ENCODE results near the gene AP4S1. TPM values are rescaled to one million over a fixed set of nuclear protein-coding genes. Genes with fewer than 3 reads are reported as not detected.

AP4S1 gene
- total and polyA plus RNA-seq, 2 of the 8 experiments (the other 6 are each of a cell fraction or from before 2014, with no cell fraction given), result 2.8 to 9.9 TPM

DNA sequence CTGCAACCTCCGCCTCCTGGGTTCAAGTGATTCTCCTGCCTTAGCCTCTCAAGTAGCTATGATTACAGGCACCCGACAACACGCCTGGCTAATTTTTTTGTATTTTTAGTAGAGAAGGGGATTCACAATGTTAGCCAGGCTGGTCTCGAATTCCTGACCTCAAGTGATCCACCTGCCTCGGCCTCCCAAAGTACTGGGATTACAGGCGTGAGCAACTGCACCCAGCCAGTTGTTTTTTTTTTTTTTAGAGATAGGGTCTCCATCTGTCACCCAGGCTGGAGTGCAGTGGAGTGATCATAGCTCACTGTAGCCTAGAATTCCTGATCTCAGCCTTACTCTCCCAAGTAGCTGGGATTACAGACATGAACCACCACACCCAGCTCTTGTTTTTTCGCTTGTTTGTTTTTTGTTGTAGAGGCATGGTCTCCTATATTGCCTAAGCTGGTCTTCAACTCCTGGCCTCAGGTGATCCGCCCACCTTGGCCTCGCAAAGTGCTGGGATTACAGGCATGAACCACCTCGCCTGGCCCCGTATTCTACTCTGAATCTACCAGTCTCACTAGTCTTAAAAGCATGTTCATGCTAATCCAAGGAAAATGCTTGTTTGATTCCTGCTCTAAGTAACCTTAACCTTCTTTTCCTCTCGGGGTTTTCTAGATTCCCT is 32.4 kb downstream of the AP4S1 start:
- no peaks in the 10 kb centered on the region for H3K27me3 ChIP-seq (replicated peaks in 1 of 4; ENCODE audit: control insufficient read depth in 3 of 4, extremely low read depth in 1 of 4, insufficient read depth in 3 of 4, low read length in 3 of 4)
- no peak overlapping the region for H3K14ac ChIP-seq (ENCODE audit: insufficient read length)
- H3K36me3 ChIP-seq (ENCODE audit: control insufficient read depth in 2 of 4, insufficient read depth in 4 of 4, low read length in 3 of 4), result no peaks in the 10 kb centered on the region
- no peak overlapping the region for H3K4ac ChIP-seq (replicated peaks; ENCODE audit: insufficient read length, low read depth, low read length)
- FAIRE-seq, result no peak
- H3K23me2 ChIP-seq (ENCODE audit: low read depth, low read length), result peaks cover 2% of the 10 kb centered on the region; the same call in 1 of the 2 replicates
- H3K4me2 ChIP-seq (ENCODE audit: insufficient read depth in 1 of 2, low read depth in 2 of 2, low read length in 2 of 2), result no peak overlapping the region
- no peak overlapping the region for H4K8ac ChIP-seq (ENCODE audit: extremely low read depth, insufficient read depth, low read length)
- no peak overlapping the region for H4K91ac ChIP-seq (replicated peaks; ENCODE audit: insufficient read length, low read length)
- H2BK15ac ChIP-seq (ENCODE audit: low read length), result 0 out of 2 replicates have a peak overlapping the region, but pooled peaks have one; percentile 68
- H3K56ac ChIP-seq (replicated peaks; ENCODE audit: insufficient read length, low read depth, low read length), result no peak overlapping the region
- no peaks in the 10 kb centered on the region for H3K79me1 ChIP-seq (ENCODE audit: low read depth, low read length)
- no peak overlapping the region for H4K5ac ChIP-seq (ENCODE audit: insufficient read length, low read depth, low read length)
- no peak overlapping the region for H3K18ac ChIP-seq (ENCODE audit: extremely low read depth, low read length)
- 0 out of 2 replicates have a peak overlapping the region, but pooled peaks have one; percentile 0 for H2AK5ac ChIP-seq (ENCODE audit: low read depth, low read length)
- H3K4me3 ChIP-seq (ENCODE audit: extremely low read depth in 1 of 4, insufficient read depth in 2 of 4, low read depth in 3 of 4, low read length in 4 of 4), result no peak overlapping the region
- no peak overlapping the region for H3K27ac ChIP-seq (ENCODE audit: low read depth, low read length)
- H2BK12ac ChIP-seq (ENCODE audit: low read depth, low read length), result peak overlapping the region; percentile 71; the same call in 1 of the 2 replicates
- no peaks in the 10 kb centered on the region for H3K9me3 ChIP-seq (ENCODE audit: insufficient read depth in 2 of 2, low read depth in 1 of 2, low read length in 1 of 2)
- 92% methylated on average over 12 of the region's 12 CpGs; no CpG with 5 or more reads in 1 of the 2 experiments for WGBS, 2 experiments (ENCODE audit: extremely low coverage in 1 of 2, insufficient coverage in 1 of 2, insufficient read length in 1 of 2, insufficient replicate concordance in 2 of 2, low coverage in 1 of 2, low lambda C conversion rate in 2 of 2, missing lambda C conversion rate in 1 of 2)
- no peak overlapping the region for H2BK20ac ChIP-seq (ENCODE audit: low read length)
- no peaks in the 10 kb centered on the region; a peak in 1 of 4 replicates for H3K79me2 ChIP-seq (ENCODE audit: control insufficient read depth in 1 of 2, insufficient read depth in 2 of 2, low read length in 2 of 2)
- DNase-seq (ENCODE audit: low read depth in 1 of 2, low spot score in 2 of 2), result no peak
- no peak overlapping the region for H2AFZ ChIP-seq (ENCODE audit: low read length)
- ChIA-PET POLR2A (ENCODE audit: partially characterized antibody) (interaction anchor here (3.8 kb wide), 1 partner anchor 32 kb away, joined by 19 read pairs; the partner anchor contains the start of genes AP4S1 and STRN3), CTCF (ENCODE audit: partially characterized antibody) (interaction anchor here (0.6 to 2.4 kb wide), 6 partner anchors 10 to 318 kb away, joined by 3 to 9 read pairs (median 4); no protein-coding TSS in a partner anchor)
- no peak overlapping the region for H2BK120ac ChIP-seq (replicated peaks; ENCODE audit: low read depth, low read length)
- H4K20me1 ChIP-seq (replicated peaks in 1 of 2; ENCODE audit: control insufficient read depth in 1 of 2, insufficient read depth in 2 of 2, low read length in 2 of 2), result no peaks in the 10 kb centered on the region
- H3K23ac ChIP-seq (ENCODE audit: insufficient read length), result no peak overlapping the region
- H3K9ac ChIP-seq (replicated peaks in 1 of 4; ENCODE audit: extremely low read depth in 1 of 4, low read depth in 3 of 4, low read length in 3 of 4), result no peak overlapping the region
- peaks cover 4 to 8% (median 5%) of the 10 kb centered on the region in 4 experiments; a peak in 5 of 7 replicates for H3K4me1 ChIP-seq (replicated peaks in 1 of 4; ENCODE audit: control insufficient read depth in 3 of 4, insufficient read depth in 4 of 4, low read length in 3 of 4)
- 0 out of 2 replicates have a peak overlapping the region, but pooled peaks have one; percentile 53 for H2BK5ac ChIP-seq (ENCODE audit: low read depth, low read length)
- TF ChIP-seq SIRT6 (IDR thresholded peaks at IDR 0.05; ENCODE audit: low read length), result no peak
